ENCODE measurements around the gene PIGH. TPM values are rescaled to one million over a fixed set of nuclear protein-coding genes. Genes with fewer than 3 reads are reported as not detected.

The PIGH gene
- total and polyA plus RNA-seq, 10 of the 15 experiments (the other 5 are each of a cell fraction or from before 2014, with no cell fraction given) = 15.5 to 46.6 (median 22.3) TPM

- TF ChIP-seq TCF3 (IDR thresholded peaks at IDR 0.05; ENCODE audit: borderline replicate concordance, insufficient read depth, low read depth, low read length) (no peak), ZNF384 (IDR thresholded peaks at IDR 0.05; ENCODE audit: borderline replicate concordance, low read depth, low read length) (no peak), MYB (IDR thresholded peaks at IDR 0.05; ENCODE audit: borderline replicate concordance, low read depth, low read length) (no peak), E4F1 (IDR thresholded peaks at IDR 0.05; ENCODE audit: borderline replicate concordance, partially characterized antibody) (no peak), BACH1 (IDR thresholded peaks at IDR 0.05; ENCODE audit: borderline replicate concordance) (no peak), ZNF207 (IDR thresholded peaks at IDR 0.05; ENCODE audit: borderline replicate concordance) (no peak), EED (IDR thresholded peaks at IDR 0.05; ENCODE audit: low read depth) (no peak), GATAD2B (conservative IDR thresholded peaks at IDR 0.05; ENCODE audit: low read depth) (no peak), WRNIP1 (IDR thresholded peaks at IDR 0.05; ENCODE audit: borderline replicate concordance, low read depth, low read length) (no peak), TARDBP (IDR thresholded peaks at IDR 0.05; ENCODE audit: borderline replicate concordance) (no peak), MLLT1 (IDR thresholded peaks at IDR 0.05) (no peak)
Observed at GRCh38 chr14:67555518-67556090, 44.5 kb downstream of the PIGH start (continued).
